ENCODE data around the gene ZNF836. TPM values are rescaled to one million over a fixed set of nuclear protein-coding genes. Genes with fewer than 3 reads are reported as not detected.

The ZNF836 gene
- polyA plus RNA-seq, 3 donors, result 17.2 to 21.4 (median 18.2) TPM

GRCh38 chr19:52188822-52189734, 17.7 kb upstream of the ZNF836 start:
- no peak for DNase-seq (ENCODE audit: low read depth in 3 of 3, low spot score in 2 of 3)

DNA sequence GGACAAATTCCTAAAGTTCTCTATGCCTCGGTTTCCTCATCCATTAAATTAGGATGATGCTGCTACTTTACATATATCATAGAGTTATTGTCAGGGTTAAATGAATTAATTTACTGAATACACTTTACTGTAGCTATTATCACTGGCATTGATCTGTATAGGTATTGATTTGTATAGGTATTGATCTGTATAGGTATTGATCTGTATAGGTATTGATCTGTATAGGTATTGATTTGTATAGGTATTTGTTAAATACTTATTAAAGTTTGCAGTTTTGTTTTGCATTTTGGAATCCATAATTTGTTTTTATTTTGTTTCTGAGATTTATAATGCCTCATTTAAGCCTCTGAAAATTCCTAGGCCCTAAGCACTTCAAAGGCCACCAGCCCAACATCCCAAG, 16.0 kb upstream of the ZNF836 start:
- no peak for DNase-seq (ENCODE audit: low read depth in 3 of 3, low spot score in 2 of 3)

- no peak for DNase-seq (ENCODE audit: low read depth in 3 of 3, low spot score in 2 of 3)
Measured at GRCh38 chr19:52176574-52176973, 5.2 kb upstream of the ZNF836 start.

DNA sequence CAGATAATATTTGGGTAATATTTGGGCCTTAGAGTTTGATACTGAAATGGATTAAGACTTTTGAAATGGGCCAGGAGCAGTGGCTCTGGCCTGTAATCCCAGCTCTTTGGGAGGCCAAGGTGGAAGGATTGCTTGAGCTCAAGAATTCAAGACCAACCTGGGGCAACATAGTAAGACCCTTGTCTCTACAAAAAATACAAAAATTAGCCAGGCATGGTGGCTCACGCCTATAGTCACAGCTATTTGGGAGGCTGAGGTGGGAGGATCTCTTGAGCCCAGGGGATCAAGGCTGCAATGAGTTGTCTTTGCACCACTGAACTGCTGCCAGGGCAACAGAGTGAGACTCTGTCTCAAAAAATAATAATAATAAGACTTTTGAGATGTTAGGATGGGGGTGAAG, 926 bp upstream of the ZNF836 start:
- DNase-seq (ENCODE audit: low read depth in 3 of 3, low spot score in 2 of 3), result no peak

- DNase-seq (ENCODE audit: low read depth in 3 of 3, low spot score in 2 of 3), result no peak
Measured at GRCh38 chr19:52170863-52171320, 529 bp downstream of the ZNF836 start.

DNA sequence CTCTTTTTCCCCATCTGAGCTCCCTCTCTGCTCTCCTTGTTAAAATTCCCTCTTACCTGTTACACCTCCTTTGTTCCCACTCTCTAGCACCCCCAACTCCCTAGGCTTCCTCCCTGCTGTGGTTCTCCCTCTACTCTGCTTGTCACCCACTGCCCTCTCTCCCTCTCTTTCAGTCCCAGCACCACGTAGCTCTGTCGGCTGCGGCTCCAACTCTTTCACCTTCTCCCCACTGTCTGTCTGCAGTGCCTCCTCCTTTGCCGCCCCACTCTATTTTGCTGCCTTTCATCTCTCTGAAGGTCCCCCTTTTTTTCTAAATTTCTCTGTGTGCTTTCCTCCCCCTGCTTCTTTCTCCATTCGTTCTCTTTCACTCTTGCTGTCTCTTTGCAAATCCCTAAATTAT, 1.1 kb downstream of the ZNF836 start:
- DNase-seq (ENCODE audit: low read depth in 3 of 3, low spot score in 2 of 3), result no peak

DNA sequence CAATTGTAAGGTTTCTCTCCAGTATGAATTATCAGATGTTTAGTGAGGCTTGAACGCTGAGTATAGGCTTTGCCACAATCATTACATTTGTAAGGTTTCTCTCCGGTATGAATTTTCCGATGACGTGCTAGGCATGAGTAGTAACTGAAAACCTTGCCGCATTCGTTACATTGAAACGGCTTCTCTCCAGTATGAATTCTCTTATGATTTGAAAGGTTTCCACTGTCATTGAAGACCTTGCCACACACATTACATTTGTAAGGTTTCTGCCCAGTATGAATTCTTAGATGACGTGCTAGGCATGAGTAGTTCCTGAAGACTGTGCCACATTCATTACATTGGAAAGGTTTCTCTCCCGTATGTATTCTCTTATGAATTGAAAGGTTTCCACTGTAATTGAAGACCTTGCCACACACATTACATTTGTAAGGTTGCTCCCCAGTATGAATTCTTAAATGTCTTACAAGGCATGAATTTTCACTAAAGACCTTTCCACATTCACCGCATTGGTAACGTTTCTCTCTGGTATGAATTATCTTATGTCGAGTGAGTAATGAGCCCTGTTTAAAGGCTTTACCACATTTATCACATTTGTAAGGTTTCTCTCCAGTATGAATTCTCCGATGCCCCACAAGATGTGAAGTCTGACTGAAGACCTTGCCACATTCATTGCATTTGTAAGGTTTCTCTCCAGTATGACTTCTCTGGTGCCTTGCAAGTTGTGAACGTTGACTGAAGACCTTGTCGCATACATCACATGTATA, 15.6 kb downstream of the ZNF836 start:
- no peak for DNase-seq (ENCODE audit: low read depth in 3 of 3, low spot score in 2 of 3)

- DNase-seq (ENCODE audit: low read depth in 3 of 3, low spot score in 2 of 3), result no peak
Measured at GRCh38 chr19:52148256-52148655, 23.2 kb downstream of the ZNF836 start.

DNA sequence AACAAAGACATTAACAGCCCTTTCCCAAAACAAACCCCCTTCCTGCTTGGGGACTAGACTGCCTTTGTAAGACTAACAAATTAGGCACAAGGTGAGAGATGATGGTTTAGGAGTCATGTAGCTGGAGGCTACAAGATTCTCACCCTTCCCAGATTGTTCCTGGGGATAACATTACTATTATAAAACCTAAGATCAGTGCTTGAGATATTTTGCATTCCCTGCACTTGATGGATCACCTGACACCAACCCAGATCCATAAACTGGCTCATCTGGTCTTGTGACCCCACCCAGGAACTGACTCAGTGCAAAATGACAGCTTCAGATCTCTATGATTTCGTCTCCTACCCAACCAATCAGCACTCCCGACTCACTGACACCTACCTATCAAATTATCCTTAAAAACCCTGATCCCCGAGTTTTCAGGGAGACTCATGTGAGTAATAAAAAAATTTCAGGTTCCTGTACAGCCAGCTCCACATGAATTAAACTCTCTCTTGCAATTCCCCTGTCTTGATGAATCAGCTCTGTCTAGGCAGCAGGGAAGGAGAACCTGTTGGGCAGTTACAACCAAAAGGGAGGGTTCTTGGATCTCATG, 29.3 kb downstream of the ZNF836 start:
- DNase-seq (ENCODE audit: low read depth in 3 of 3, low spot score in 2 of 3), result no peak

DNA sequence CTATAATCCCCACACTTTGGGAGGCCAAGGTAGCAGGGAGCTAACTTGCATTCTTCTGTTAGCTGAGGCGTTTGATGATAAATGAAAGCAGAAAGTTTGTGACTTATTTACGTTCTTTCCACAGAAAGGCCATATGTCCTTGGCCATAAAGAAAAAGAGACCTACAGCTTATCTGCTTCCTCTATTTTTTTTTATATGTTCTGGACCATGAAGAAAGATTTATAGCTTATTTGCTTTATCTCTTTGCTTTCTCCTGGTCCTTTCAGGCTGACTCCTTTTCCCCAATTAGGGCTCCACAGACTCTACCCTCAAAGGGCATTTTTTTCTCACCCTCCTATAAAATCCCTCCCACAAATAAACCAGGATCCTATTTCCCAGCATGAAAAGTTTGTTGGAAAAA, 30.2 kb downstream of the ZNF836 start:
- peak in 1 of 3 donors; percentile 4 for DNase-seq (ENCODE audit: low read depth in 3 of 3, low spot score in 2 of 3)

DNA sequence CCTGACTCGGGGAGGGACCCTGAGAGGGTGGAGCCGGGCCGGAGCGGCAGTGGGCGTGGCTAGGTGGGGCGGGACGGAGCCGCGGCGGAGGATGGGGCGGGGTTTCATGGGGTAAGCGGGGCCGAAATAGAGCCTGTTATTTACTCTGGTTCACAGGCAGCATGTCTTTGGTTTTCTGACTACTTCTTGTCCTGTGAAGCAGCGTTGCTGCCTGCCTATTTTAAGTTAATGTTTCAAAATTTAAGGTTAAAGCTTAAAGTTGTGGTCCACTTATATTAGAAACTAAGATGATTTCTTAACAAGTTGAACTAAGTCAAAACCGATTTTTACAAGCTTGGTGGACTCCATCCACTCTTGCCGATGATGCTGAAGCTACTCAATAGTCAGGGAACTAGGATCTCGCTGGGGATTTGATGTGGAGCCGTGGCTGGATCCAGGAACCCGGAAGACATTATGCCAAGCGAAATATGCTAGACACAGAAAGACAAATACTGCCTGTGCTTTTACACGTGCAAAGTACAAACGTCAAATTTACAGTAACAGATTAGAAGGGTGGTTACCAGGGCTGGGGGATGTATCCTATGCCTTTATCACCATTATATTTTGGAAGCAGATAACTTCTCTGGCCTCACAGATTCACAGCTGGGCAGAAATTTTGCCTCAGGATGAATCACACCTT, 31.2 kb downstream of the ZNF836 start:
- DNase-seq (ENCODE audit: low read depth in 3 of 3, low spot score in 2 of 3), result no peak

DNA sequence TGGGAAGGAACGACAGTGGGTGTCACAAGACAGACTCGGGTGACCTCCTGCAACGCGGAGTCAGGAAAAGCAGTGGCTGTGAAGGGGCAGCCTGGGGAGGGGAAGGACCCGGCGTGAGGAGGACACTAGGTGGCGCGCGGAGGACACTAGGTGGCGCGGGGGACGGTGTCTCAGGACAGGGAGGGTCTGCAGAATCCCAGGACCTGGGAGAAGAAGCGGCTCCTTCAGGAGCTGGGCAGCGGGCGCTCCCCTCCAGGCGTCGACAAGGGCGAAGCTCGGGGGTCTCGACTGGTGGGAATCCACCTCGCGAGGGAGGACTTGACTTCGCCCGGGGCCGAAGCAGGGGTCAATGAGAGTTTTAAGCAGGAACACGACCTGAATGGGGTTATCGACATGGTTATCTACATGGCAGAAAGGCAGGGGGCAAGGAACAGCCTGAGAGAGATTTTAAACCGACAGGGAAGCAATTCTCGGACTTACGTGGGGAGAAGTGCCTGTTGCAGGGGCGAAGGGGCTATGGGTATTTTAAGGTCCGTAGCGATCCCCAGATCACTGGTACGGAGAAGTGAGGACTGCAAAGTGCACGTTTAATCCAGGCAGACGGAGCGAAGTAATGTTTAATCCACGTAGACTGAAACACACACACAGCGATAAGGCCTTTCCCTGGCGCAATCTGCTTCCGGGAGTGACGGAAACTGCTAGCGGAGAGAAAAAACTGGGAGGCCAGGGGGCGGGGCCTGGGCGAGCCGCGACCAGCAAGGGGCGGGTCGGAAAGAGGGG, 32.0 kb downstream of the ZNF836 start, which contains the start of gene ZNF616:
Gene ZNF616, minus strand, starts transcription at position 687 of the 780 bp plus-strand sequence. CDS start 9,426 bp downstream, outside the sequence.
- peak; percentile 83 to 89 (median 84) for DNase-seq (ENCODE audit: low read depth in 3 of 3, low spot score in 2 of 3)

GRCh38 chr19:52138983-52139251, 32.5 kb downstream of the ZNF836 start:
- DNase-seq (ENCODE audit: low read depth in 3 of 3, low spot score in 2 of 3), result peak in 2 of 3 donors; percentile 19 to 57

DNA sequence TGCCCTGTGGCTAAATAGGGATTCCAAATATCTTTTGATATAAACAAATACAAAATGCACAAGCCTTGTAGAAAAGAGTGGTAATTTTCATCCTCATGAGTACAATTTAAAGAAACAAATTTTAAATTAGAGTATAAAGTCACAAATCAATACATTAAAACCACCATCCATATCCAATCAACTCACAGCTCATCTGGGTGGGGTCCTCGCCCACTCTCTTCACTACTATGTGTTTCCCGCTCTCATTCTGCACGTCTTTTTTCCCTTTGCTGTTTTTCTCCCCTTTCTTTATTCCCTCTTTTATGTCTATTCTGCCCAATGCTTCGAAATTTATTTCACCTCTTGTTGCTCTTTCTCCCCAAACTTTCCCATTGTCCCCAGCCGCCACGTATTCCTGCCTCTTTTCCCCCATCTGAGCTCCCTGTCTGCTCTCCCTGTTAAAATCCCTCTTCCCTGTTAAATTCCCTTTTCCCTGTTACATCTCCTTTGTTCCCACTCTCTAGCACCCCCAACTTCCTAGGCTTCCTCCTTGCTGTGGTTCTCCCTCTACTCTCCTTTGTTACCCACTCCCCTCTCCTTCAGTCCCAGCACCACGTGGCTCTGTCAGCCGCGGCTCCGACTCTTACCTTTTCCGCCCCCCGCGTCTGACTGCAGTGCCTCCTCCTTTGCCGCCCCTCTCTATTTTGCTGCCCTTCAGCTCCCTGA, 33.0 kb downstream of the ZNF836 start:
- DNase-seq (ENCODE audit: low read depth in 3 of 3, low spot score in 2 of 3), result peak in 2 of 3 donors; percentile 20 to 49

- DNase-seq (ENCODE audit: low read depth in 3 of 3, low spot score in 2 of 3), result no peak
Measured at GRCh38 chr19:52120286-52120685, 51.1 kb downstream of the ZNF836 start.

- DNase-seq (ENCODE audit: low read depth in 3 of 3, low spot score in 2 of 3), result no peak
Measured at GRCh38 chr19:52115526-52116053, 55.8 kb downstream of the ZNF836 start.

- no peak for DNase-seq (ENCODE audit: low read depth in 3 of 3, low spot score in 2 of 3)
Measured at GRCh38 chr19:52114691-52115090, 56.7 kb downstream of the ZNF836 start.

DNA sequence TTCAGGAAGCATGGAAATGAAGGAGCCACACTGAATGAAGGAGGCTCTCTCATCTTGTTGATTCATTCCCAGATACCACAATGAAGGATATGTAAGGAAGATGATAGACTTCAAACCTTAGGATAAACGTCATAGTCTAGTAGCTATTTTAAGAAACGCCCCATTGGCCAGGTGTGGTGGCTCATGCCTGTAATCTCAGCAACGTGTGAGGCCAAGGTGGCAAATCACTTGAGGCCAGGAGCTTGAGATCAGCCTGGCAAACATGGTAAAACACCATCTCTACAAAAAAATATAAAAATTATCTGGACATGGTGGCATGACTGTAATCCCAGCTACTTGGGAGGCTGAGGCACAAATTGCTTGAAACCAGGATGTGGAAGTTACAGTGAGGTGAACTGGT, 58.8 kb downstream of the ZNF836 start:
- DNase-seq (ENCODE audit: low read depth in 3 of 3, low spot score in 2 of 3), result no peak

DNA sequence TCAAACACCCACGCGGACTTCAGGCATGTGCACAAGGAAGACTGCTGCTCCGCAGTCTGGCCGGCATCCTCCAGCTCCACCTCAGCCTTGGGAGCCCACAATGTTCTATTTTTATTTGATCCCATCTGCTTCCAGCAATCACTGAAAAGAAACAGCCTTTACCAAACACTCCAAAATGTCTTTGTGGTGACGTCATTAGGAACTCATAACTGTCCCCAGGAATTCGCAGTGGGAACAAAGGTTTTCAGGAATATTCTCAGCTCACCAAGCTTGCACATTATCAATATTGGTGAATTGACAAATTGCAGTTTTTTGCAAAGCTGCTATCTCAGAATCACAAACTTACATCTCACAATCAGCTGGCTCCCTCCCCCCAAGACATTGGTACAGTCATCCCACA, 60.6 kb downstream of the ZNF836 start:
- DNase-seq (ENCODE audit: low read depth in 3 of 3, low spot score in 2 of 3), result no peak
